22Rv1 (cell line): ENCODE results near the gene DCST2.

Experiments used
- CTCF ChIP-seq: fragments of 450-650 bp; IDR thresholded peaks from 2 replicates; pipeline ENCODE4 v1.5.1; 2017; ENCODE audit warnings: mild to moderate bottlenecking
- ZFX ChIP-seq: fragments of 450-650 bp; IDR thresholded peaks from 2 replicates; pipeline ENCODE4 v1.6.1; 2017; ENCODE audit warnings: antibody characterized with exemption, borderline replicate concordance

GRCh38 chr1:155004352-155005075, 29.1 kb downstream of the DCST2 start:
- TF ChIP-seq CTCF (no peak), ZFX (no peak)
